Endothelial cell of umbilical vein (primary cell): ENCODE measurements around the gene TVP23A. TPM values are rescaled to one million over a fixed set of nuclear protein-coding genes. Genes with fewer than 3 reads are reported as not detected.

ENCODE experiments used
- BruUV-seq: library from RNA; stranded (reverse); fragments of 400-500 nt; replicated peaks from 2 replicates; lab custom pipeline; 2021; lab: Mats Ljungman, UMichigan
- CTCF ChIA-PET: fragments of 300-600, 350-600 bp; sonication (Branson Sonifier 250); formaldehyde crosslinking; loops from one replicate; lab custom pipeline; 2021; ENCODE audit warnings: antibody characterized with exemption, inconsistent platforms; lab: Charles Lee
- POLR2A ChIA-PET: fragments of 300-600, 350-600 bp; sonication (Branson Sonifier 250); formaldehyde crosslinking; loops from one replicate; lab custom pipeline; 2021; ENCODE audit warnings: antibody characterized with exemption, inconsistent platforms; lab: Charles Lee
- DNase-seq: peaks from one replicate; pipeline ENCODE4 v3.0.0-alpha.2; 2011; ENCODE audit warnings: low read depth, low spot score
- FAIRE-seq: peaks from 2 replicates; lab custom pipeline; 2011; peaks lifted over from hg19 to GRCh38; lab: Jason Lieb, UNC
- H2AFZ ChIP-seq: 2 replicates; pipeline ENCODE4 v1.6.0; 2012; ENCODE audit warnings: low read depth, low read length, control low read depth, inconsistent platforms
- H3K27ac ChIP-seq: 2 replicates; pipeline ENCODE4 v1.5.1; 2011; ENCODE audit warnings: low read depth, mild to moderate bottlenecking, control low read depth, low read length, moderate library complexity; ENCODE audit not compliant: insufficient read depth
- H3K27me3 ChIP-seq, 2 experiments: 2 replicates each; pipeline versions ENCODE4 v1.6.0 to v1.6.1; 2011; ENCODE audit warnings: low read length in 2 of 2, mixed read lengths in 1 of 2; ENCODE audit not compliant: control insufficient read depth in 2 of 2, insufficient read depth in 2 of 2
- H3K36me3 ChIP-seq, 2 experiments: 2 replicates in 1 of 2; 3 replicates in 1 of 2; pipeline ENCODE4 v1.5.1; 2011; ENCODE audit warnings: low read length in 2 of 2, mild to moderate bottlenecking in 1 of 2, moderate library complexity in 1 of 2; ENCODE audit not compliant: control insufficient read depth in 2 of 2, insufficient read depth in 2 of 2; ENCODE audit errors: extremely low read depth in 1 of 2
- H3K4me1 ChIP-seq: 3 replicates; pipeline ENCODE4 v1.5.1; 2011; ENCODE audit warnings: mild to moderate bottlenecking, low read length; ENCODE audit not compliant: control insufficient read depth, insufficient read depth; ENCODE audit errors: extremely low read depth
- H3K4me2 ChIP-seq: 2 replicates; pipeline ENCODE4 v1.6.1; 2011; ENCODE audit warnings: low read length, control low read depth, mixed read lengths; ENCODE audit not compliant: insufficient read depth
- H3K4me3 ChIP-seq, 3 experiments: fragments of 200-600 bp in 1 of 3; sonication (generic), shearing (Covaris generic) in 1 of 3; replicated peaks in 1 of 3; 2 replicates each; pipeline ENCODE4 v1.5.1; 2011 to 2016; ENCODE audit warnings: control low read depth in 3 of 3, low read length in 3 of 3, mild to moderate bottlenecking in 2 of 3, inconsistent platforms in 1 of 3, low read depth in 1 of 3, moderate library complexity in 1 of 3; ENCODE audit not compliant: insufficient read depth in 1 of 3
- H3K79me2 ChIP-seq: 2 replicates; pipeline ENCODE4 v1.6.0; 2012; ENCODE audit warnings: low read length, inconsistent platforms; ENCODE audit not compliant: control insufficient read depth, insufficient read depth
- H3K9ac ChIP-seq: replicated peaks from 2 replicates; pipeline ENCODE3; 2011; ENCODE audit warnings: low read length, control low read depth; ENCODE audit not compliant: insufficient read depth; ENCODE audit errors: extremely low read depth
- H3K9me1 ChIP-seq: replicated peaks from 3 replicates; pipeline ENCODE4 v1.6.0; 2011; ENCODE audit warnings: mild to moderate bottlenecking, low read length; ENCODE audit not compliant: control insufficient read depth, insufficient read depth; ENCODE audit errors: extremely low read depth
- H3K9me3 ChIP-seq: replicated peaks from 2 replicates; pipeline ENCODE4 v1.5.1; 2012; ENCODE audit warnings: low read length, inconsistent platforms; ENCODE audit not compliant: control insufficient read depth, insufficient read depth
- H4K20me1 ChIP-seq: replicated peaks from 2 replicates; pipeline ENCODE3; 2011; ENCODE audit warnings: mild to moderate bottlenecking, low read length; ENCODE audit not compliant: control insufficient read depth, insufficient read depth; ENCODE audit errors: extremely low read depth
- CTCF ChIP-seq, 2 donors: IDR thresholded peaks; 1 replicate in 1 of 2; 2 replicates in 1 of 2; pipeline ENCODE4 v1.5.1; 2011; ENCODE audit warnings: low read length in 2 of 2, mild to moderate bottlenecking in 2 of 2, moderate library complexity in 2 of 2, control low read depth in 1 of 2, inconsistent platforms in 1 of 2, low read depth in 1 of 2; ENCODE audit not compliant: insufficient read depth in 1 of 2; ENCODE audit errors: extremely low read depth in 1 of 2
- EZH2 ChIP-seq: IDR thresholded peaks from 2 replicates; pipeline ENCODE4 v1.6.1; 2012; ENCODE audit warnings: borderline replicate concordance, low read depth, mild to moderate bottlenecking, moderate library complexity, low read length, inconsistent platforms; ENCODE audit not compliant: severe bottlenecking
- FOS ChIP-seq: IDR thresholded peaks from 2 replicates; pipeline ENCODE4 v1.6.1; 2011; ENCODE audit warnings: mild to moderate bottlenecking, low read length, moderate library complexity, borderline replicate concordance; ENCODE audit not compliant: insufficient read depth
- GATA2 ChIP-seq: IDR thresholded peaks from 2 replicates; pipeline ENCODE4 v1.7.0; 2011; ENCODE audit warnings: low read depth, mild to moderate bottlenecking, moderate library complexity, mixed read lengths, low read length; ENCODE audit not compliant: insufficient read length, insufficient read depth
- JUN ChIP-seq: IDR thresholded peaks from 2 replicates; pipeline ENCODE4 v1.6.1; 2011; ENCODE audit warnings: borderline replicate concordance, low read depth; ENCODE audit not compliant: insufficient read length, insufficient read depth
- MAX ChIP-seq: IDR thresholded peaks from 2 replicates; pipeline ENCODE4 v1.6.1; 2011; ENCODE audit not compliant: insufficient read depth, insufficient read length
- MYC ChIP-seq: IDR thresholded peaks from one replicate; pipeline ENCODE4 v1.6.1; 2011; ENCODE audit warnings: mild to moderate bottlenecking, low read depth, low read length
- POLR2A ChIP-seq: IDR thresholded peaks from 2 replicates; pipeline ENCODE4 v1.6.1; 2012; ENCODE audit warnings: low read depth, mild to moderate bottlenecking, control low read depth, low read length
- POLR2AphosphoS5 ChIP-seq: IDR thresholded peaks from 2 replicates; pipeline ENCODE4 v1.6.1; 2012; ENCODE audit warnings: low read depth, mild to moderate bottlenecking, control low read depth, low read length, moderate library complexity; ENCODE audit not compliant: insufficient read depth
- dilution Hi-C: fragments of 300-500 bp; cut with MboI; formaldehyde crosslinking; loops from one replicate; pipeline ENCODE4 v1.15.0; 2019; ENCODE audit warnings: low sequenced_read_pairs; ENCODE audit not compliant: extremely low pct_ligation_motif_present
- intact Hi-C: fragments of 100-400 bp; cut with micrococcal nuclease; formaldehyde crosslinking; loops from one replicate; pipeline ENCODE4 v1.10.0; 2022
- polyA plus RNA-seq, 4 experiments: library from polyadenylated mRNA; depleted of rRNA in 3 of 4; stranded (reverse) in 3 of 4; unstranded in 1 of 4; fragments of >200 nt; gene quantifications; 2 replicates each; pipeline versions ENCODE4 v1.2.1 to v1.2.3, GENCODE V29; 2011 to 2012; ENCODE audit warnings: missing spikeins in 1 of 4
- total RNA-seq: library from RNA; stranded (reverse); gene quantifications from 2 replicates; pipeline ENCODE4 v1.2.3, GENCODE V29; 2021

The TVP23A gene
- total and polyA plus RNA-seq, 2 donors (not counting 3 experiments of a cell fraction or from before 2014, with no cell fraction given): not detected

- dilution Hi-C loops (no loop called here), intact Hi-C loops (no loop called here)
- no peak for DNase-seq
- BruUV-seq: no TSS peak
- POLR2A ChIA-PET: interaction anchor here (1.1 kb wide), 1 partner anchor 10 kb away, joined by 3 read pairs; no protein-coding TSS in a partner anchor
- Histone ChIP-seq H3K79me2 (no peaks in the 10 kb centered on the region), H3K4me1 (no peaks in the 10 kb centered on the region), H3K4me2 (no peak overlapping the region), H4K20me1 (no peaks in the 10 kb centered on the region), H2AFZ (no peak overlapping the region), H3K9ac (no peak overlapping the region), H3K36me3 (peaks cover 0 to 9% of the 10 kb centered on the region in 2 experiments), H3K27me3 (no peaks in the 10 kb centered on the region), H3K9me3 (no peaks in the 10 kb centered on the region), H3K27ac (no peak overlapping the region), H3K9me1 (no peaks in the 10 kb centered on the region), H3K4me3 (no peak overlapping the region)
- CTCF ChIA-PET: interaction anchor here (1.3 to 1.5 kb wide), 3 partner anchors 10 to 165 kb away, joined by 3 to 5 read pairs (median 4); partner anchors contain the start of gene NUBP1
- no peak for TF ChIP-seq FOS
- no peak for TF ChIP-seq EZH2
- TF ChIP-seq MAX: no peak
- no peak for TF ChIP-seq POLR2AphosphoS5
- TF ChIP-seq JUN: no peak
- TF ChIP-seq MYC: no peak
- TF ChIP-seq GATA2: no peak
- no peak for TF ChIP-seq POLR2A
- no peak for TF ChIP-seq CTCF (IDR thresholded peaks at IDR 0.05; ENCODE audit: extremely low read depth in 1 of 2, insufficient read depth in 1 of 2, low read depth in 1 of 2, low read length in 2 of 2)
- FAIRE-seq: no peak
Observed at GRCh38 chr16:10753670-10754069, 64.9 kb downstream of the TVP23A start.
